HepG2 (cell line): ENCODE measurements around the gene DENND2A. TPM values are rescaled to one million over a fixed set of nuclear protein-coding genes. Genes with fewer than 3 reads are reported as not detected.

Source experiments
- ARID4A ChIP-seq: sonication (generic); formaldehyde crosslinking; IDR thresholded peaks from 2 replicates; pipeline ENCODE4 v1.5.0; 2020; ENCODE audit warnings: mild to moderate bottlenecking, missing genetic modification reagents, borderline replicate concordance
- ARID5B ChIP-seq: IDR thresholded peaks from 2 replicates; pipeline ENCODE4 v1.4.0; 2020; ENCODE audit warnings: mild to moderate bottlenecking, missing genetic modification reagents
- E2F2 ChIP-seq: sonication (generic); formaldehyde crosslinking; IDR thresholded peaks from 2 replicates; pipeline ENCODE4 v1.4.0; 2020; ENCODE audit warnings: missing genetic modification reagents, borderline replicate concordance
- ETV6 ChIP-seq: sonication (generic); formaldehyde crosslinking; conservative IDR thresholded peaks from 2 replicates; pipeline ENCODE4 v1.4.0; 2020; ENCODE audit warnings: missing genetic modification reagents
- HNF4A ChIP-seq: sonication (generic); formaldehyde crosslinking; IDR thresholded peaks from 2 replicates; pipeline ENCODE4 v1.4.0; 2020; ENCODE audit warnings: missing genetic modification reagents
- KLF12 ChIP-seq: sonication (generic); formaldehyde crosslinking; IDR thresholded peaks from 2 replicates; pipeline ENCODE4 v1.4.0; 2020; ENCODE audit warnings: missing genetic modification reagents, borderline replicate concordance
- NFE2L2 ChIP-seq: fragments of 150-350 bp; IDR thresholded peaks from 2 replicates; pipeline ENCODE4 v1.6.1; 2014; ENCODE audit warnings: low read length
- NRL ChIP-seq: sonication (generic); formaldehyde crosslinking; IDR thresholded peaks from 2 replicates; pipeline ENCODE4 v1.5.0; 2020; ENCODE audit warnings: missing genetic modification reagents, mild to moderate bottlenecking, moderate library complexity, borderline replicate concordance
- PCBP1 ChIP-seq: fragments of 200-400 bp; formaldehyde crosslinking; IDR thresholded peaks from 2 replicates; pipeline ENCODE4 v1.6.1; 2017; ENCODE audit warnings: mild to moderate bottlenecking, low read depth, low read length, borderline replicate concordance
- REPIN1 ChIP-seq: sonication (generic); formaldehyde crosslinking; IDR thresholded peaks from 2 replicates; pipeline ENCODE4 v1.8.0; 2022; ENCODE audit warnings: missing genetic modification reagents, low read depth, mild to moderate bottlenecking, borderline replicate concordance
- SIN3A ChIP-seq: IDR thresholded peaks from 2 replicates; pipeline ENCODE4 v1.6.1; 2011; ENCODE audit warnings: low read depth, mild to moderate bottlenecking, control low read depth, low read length, borderline replicate concordance
- SMYD3 ChIP-seq: sonication (generic); formaldehyde crosslinking; IDR thresholded peaks from 2 replicates; pipeline ENCODE4 v1.8.1; 2023; ENCODE audit warnings: mild to moderate bottlenecking, missing genetic modification reagents
- SOX5 ChIP-seq: IDR thresholded peaks from 2 replicates; pipeline ENCODE4 v1.6.1; 2016; ENCODE audit warnings: borderline replicate concordance
- SOX6 ChIP-seq, 2 experiments: fragments of 450-650 bp in 1 of 2; sonication (generic) in 1 of 2; formaldehyde crosslinking in 1 of 2; IDR thresholded peaks; 2 replicates each; pipeline versions ENCODE4 v1.4.0 to v1.6.1; 2017 to 2020; ENCODE audit warnings: antibody characterized with exemption in 1 of 2, mild to moderate bottlenecking in 1 of 2, missing genetic modification reagents in 1 of 2
- TCF7 ChIP-seq: sonication (generic); IDR thresholded peaks from 2 replicates; pipeline ENCODE4 v1.6.1; 2016; ENCODE audit warnings: antibody characterized with exemption, low read depth
- THAP11 ChIP-seq: IDR thresholded peaks from 2 replicates; pipeline ENCODE4 v1.6.1; 2016; ENCODE audit warnings: missing biosample characterization, missing genetic modification reagents
- ZFP91 ChIP-seq: sonication (generic); formaldehyde crosslinking; IDR thresholded peaks from 2 replicates; pipeline ENCODE4 v1.9.0; 2022; ENCODE audit warnings: missing genetic modification reagents, mild to moderate bottlenecking, borderline replicate concordance
- ZNF564 ChIP-seq: sonication (generic); formaldehyde crosslinking; IDR thresholded peaks from 2 replicates; pipeline ENCODE4 v1.8.1; 2023; ENCODE audit warnings: mild to moderate bottlenecking, missing genetic modification reagents
- ZNF780A ChIP-seq: sonication (generic); formaldehyde crosslinking; IDR thresholded peaks from 2 replicates; pipeline ENCODE4 v1.8.0; 2022; ENCODE audit warnings: mild to moderate bottlenecking, missing genetic modification reagents, moderate library complexity
- polyA plus RNA-seq, 8 experiments: library from polyadenylated mRNA; depleted of rRNA in 3 of 8; stranded (reverse) in 7 of 8; unstranded in 1 of 8; fragments of >200 nt; fragmentation: Illumina TruSeq in 4 of 8; extraction: Trizol in 4 of 8; gene quantifications; 2 replicates each; pipeline versions ENCODE4 v1.2.1 to v1.2.3, GENCODE V29; 2011 to 2016; ENCODE audit warnings: low read depth in 4 of 8, missing spikeins in 1 of 8, mixed read lengths in 1 of 8; ENCODE audit not compliant: insufficient read depth in 1 of 8
- total RNA-seq, 5 experiments: library from RNA; depleted of rRNA; stranded (reverse); fragments of >200 nt; fragmentation: Illumina TruSeq; extraction: Trizol; gene quantifications; 2 replicates each; pipeline ENCODE4 v1.2.3, GENCODE V29; 2016; ENCODE audit warnings: low read depth in 1 of 5

Gene DENND2A
- total and polyA plus RNA-seq, 2 of the 13 experiments (the other 11 are each of a cell fraction or from before 2014, with no cell fraction given), result not detected

- TF ChIP-seq ARID4A (CRISPR knock-in tag), result peak; percentile 67; the same call in 1 of the 2 replicates
- peak; percentile 75 for TF ChIP-seq ARID5B
- peak; percentile 33; the same call in 1 of the 2 replicates for TF ChIP-seq NRL (CRISPR knock-in tag)
- TF ChIP-seq TCF7, result peak; percentile 88
- TF ChIP-seq ZNF564, result no peak
- no peak for TF ChIP-seq ZNF780A (CRISPR knock-in tag)
- peak; percentile 27; the same call in 1 of the 2 replicates for TF ChIP-seq ZFP91 (CRISPR knock-in tag)
- peak; percentile 91 for TF ChIP-seq HNF4A (CRISPR knock-in tag)
- no peak for TF ChIP-seq SOX6 (IDR thresholded peaks at IDR 0.05)
- peak; percentile 50; the same call in 1 of the 2 replicates for TF ChIP-seq SOX6 (CRISPR knock-in tag; IDR thresholded peaks at IDR 0.05)
- no peak for TF ChIP-seq NFE2L2
- no peak for TF ChIP-seq ETV6 (CRISPR knock-in tag)
- peak; percentile 72 for TF ChIP-seq SOX5 (CRISPR knock-in tag)
- 0 out of 2 replicates have a peak, but pooled peaks have one; percentile 33 for TF ChIP-seq SMYD3 (CRISPR knock-in tag)
- TF ChIP-seq SIN3A, result peak; percentile 43; the same call in 1 of the 2 replicates
- peak; percentile 60; the same call in 1 of the 2 replicates for TF ChIP-seq REPIN1
- TF ChIP-seq THAP11 (CRISPR knock-in tag), result peak; percentile 33; the same call in 1 of the 2 replicates
- TF ChIP-seq E2F2 (CRISPR knock-in tag), result no peak
- no peak for TF ChIP-seq KLF12
- no peak for TF ChIP-seq PCBP1
These were observed 96.2 kb downstream of the DENND2A start (continued) for GRCh38 chr7:140544388-140544826.
